GM18870 (cell line): ENCODE results near the gene CRABP1.

Source experiments
- ATAC-seq: cut with Tn5 transposase; IDR thresholded peaks from one replicate; pipeline ENCODE4 v1.9.1; 2021; ENCODE audit warnings: moderate library complexity; ENCODE audit not compliant: unreplicated experiment

CRABP1 gene

DNA sequence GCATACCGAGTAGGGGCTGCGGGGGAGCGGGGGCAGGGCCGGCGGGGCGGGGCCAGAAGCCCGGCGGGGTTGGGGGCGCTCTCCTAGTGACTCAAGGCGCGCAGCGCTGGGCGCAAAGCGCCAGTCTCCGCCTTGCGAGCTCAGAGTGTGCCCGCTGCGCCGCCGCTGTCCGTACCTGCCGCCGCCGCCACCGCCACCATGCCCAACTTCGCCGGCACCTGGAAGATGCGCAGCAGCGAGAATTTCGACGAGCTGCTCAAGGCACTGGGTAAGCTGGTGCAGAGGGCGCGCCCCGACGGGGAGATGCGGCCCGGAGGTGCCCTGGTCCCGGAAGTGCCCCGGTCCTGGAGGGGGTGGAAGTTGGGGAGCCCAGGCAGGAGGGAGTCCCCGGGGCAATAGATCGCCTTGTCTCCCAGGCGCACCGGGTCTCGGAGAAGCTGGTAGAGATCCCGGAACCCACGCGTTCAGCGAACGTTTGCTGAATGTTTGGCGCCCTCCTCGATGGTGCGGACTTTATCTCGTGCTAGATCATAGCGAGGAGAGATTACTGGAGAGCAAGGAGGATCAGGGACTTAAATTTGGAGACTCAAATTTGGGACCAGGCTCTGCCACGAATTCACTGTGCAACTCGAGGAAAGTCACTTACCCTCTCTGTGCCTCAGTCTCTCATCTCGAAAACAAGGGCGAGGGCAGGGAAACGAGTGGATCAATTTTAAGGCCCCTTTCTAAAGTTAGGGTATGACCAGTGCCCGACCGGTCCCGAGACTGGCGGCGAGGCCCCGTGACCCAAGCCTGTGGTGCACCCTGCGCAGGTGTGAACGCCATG is at the start of gene CRABP1:
Gene CRABP1, plus strand, starts transcription at position 123 of the 826 bp plus-strand sequence. Its CDS starts 76 bp downstream, at position 199.
- ATAC-seq = no peak

DNA sequence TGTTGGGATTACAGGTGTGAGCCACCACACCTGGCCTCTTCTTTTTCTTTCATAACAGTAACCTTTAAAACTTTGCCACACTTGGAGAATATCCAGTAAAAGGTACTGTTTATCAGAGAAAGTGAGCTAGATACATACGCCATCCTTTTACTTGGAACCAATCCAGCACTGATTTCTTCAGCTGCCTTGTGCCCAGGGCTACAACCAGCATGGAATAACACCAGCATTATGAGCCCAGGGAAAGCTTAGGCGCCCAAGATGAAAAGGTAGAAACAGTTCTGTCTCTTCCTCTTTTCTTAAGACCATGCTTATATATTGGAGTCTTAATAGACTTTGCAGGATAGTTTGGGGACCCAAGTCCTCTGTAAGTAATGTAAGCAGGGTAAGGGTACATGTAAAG is 49.1 kb upstream of the CRABP1 start:
- ATAC-seq = no peak

DNA sequence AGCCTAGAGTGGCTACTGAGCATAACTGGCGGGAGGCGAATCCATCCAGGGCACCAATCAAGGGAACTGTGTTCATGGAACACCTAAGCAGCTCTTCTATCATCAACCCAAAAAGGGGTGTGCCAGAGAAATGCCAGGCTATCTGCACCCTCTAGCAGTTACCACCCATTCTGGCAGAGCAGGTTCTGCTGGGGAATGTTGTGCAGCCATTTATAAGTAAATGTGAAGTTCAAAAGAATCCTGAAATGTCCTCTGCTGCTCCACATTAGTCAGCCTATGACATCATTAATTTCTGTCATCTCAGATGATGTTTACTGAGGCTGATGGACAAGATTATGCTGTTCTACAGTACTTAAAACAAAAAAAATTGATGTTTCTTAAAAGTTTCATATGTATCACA is 48.5 kb upstream of the CRABP1 start:
- ATAC-seq = no peak

DNA sequence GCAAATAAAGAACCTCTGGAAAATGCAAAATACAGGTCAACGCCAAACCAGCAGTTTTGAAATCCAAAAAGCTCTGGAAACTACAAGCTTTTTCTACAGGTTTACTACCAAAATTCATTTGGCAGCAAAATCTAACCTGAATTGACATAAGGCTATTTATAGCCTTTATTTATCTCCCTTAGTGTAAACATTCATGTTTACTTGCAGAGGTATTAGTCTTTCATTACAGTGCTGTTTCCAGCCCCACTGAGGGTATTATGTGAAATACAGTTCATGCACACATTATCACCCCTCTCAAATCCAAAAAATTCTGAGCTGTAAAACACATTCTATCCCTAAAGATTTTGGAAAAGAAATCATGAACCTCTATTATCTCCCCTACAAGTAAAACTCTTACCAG is 47.9 kb upstream of the CRABP1 start:
- no peak for ATAC-seq

DNA sequence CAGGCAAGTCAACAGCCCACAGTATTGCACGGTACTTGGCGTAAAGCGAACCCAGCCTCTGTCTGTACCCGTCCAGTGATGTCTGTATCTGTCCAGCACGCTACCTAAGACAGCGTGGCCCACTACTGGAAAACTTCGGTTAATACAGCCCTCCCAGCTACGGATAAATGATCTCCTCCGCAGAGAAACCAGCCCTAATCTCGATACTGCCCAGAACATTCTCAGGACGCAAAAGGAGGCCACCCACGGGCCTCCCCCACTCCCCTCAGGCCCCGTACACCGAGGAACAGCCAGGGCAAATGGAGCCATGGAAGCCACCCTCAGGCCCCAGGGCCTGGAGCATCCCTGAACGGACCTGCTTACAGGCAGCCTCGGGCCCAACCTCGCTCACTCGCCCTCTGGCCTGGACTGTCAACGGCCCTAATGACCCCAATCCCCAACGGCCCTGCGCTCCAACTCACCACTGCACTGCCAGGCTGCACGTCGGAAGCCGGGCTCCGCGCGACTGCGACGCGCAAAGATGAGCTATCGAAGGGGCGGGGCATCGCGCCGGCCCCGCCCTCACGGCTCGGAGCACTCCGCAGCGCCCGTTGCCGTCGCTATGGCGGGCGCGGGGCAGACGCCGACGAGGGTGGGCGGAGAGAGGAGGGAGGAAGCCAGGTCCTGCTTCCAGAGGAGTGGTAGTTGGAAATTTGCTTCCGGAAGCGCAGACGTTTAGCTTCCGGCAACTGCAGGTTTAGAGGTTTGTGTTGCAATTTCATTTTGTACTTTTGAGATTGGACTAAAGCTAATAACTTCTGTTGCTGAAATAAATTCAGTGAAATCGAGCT is 40.8 kb upstream of the CRABP1 start, which contains the start of gene SKIC8:
Gene SKIC8, minus strand, starts transcription at position 509 of the 830 bp plus-strand sequence. CDS start 3,923 bp downstream, outside the sequence.
- ATAC-seq = peak; percentile 59

DNA sequence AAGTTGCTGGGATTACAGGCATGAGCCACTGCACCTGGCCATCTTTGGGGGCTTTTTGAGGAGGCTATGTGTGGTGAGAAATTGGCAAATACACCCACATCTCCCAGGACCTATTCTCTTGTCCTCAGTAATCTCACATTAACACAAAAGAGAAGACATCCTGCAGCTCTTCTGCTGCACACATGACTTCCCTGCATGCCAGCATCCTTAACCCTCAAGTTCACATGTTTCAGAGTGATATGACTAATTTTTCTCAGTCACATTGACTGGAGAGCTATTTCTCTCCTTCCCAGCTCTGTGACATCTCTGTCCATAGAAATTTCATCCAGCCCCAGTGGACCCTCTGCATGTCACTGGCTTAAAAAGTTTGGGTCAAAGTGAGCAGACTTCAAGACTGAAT is 38.8 kb upstream of the CRABP1 start:
- no peak for ATAC-seq

DNA sequence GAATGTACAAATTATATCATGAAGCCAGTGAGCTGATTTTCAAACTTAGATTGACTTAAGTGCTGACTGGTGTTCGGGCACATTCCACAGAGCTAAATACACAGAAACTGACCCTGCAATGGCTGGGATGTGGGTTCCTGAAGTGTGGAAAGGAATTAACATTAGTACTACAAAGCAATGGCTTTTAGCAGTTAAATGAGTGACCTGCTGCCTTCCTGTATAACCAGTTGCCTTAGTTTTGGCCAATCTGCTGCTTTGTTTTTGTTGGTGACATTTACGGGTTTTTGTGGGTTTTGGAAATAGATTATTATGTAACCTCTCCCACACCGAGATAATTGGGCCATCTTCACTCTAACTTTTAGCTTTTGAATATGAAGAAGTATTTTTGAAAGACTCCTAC is 38.3 kb upstream of the CRABP1 start:
- no peak for ATAC-seq

DNA sequence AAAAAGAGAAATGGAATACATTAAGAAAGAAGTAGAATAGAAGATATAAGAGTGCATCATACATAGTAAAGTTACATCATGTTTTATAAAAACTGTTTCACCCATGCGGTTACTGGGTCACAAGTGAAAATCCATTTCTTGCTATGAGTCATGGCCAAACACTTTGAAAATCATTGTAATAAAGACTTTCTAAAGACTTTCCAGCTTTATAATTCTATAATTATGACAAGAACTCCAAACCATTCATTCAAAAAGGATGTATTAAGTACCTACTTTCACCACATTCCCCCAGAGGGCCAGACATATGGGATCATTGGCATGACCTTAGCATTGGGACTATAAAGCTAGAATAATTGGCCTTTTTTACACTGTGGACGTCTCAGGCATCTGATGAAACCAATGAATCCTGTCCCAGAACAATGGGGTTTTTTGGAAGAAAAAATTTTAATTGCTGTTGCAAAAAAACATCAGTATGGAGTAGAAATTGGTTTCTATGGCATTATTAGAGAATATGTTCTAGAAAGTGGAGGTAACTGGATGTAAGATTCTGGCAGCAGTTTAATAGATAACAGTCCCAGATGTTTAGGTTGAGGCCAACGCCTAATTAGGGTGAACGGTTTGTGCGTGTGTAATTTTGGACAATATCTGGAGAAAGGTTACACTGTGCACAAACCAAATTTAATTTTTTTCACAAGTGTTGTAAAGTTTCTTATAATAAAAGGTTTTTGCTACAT is 37.4 kb upstream of the CRABP1 start:
- no peak for ATAC-seq

DNA sequence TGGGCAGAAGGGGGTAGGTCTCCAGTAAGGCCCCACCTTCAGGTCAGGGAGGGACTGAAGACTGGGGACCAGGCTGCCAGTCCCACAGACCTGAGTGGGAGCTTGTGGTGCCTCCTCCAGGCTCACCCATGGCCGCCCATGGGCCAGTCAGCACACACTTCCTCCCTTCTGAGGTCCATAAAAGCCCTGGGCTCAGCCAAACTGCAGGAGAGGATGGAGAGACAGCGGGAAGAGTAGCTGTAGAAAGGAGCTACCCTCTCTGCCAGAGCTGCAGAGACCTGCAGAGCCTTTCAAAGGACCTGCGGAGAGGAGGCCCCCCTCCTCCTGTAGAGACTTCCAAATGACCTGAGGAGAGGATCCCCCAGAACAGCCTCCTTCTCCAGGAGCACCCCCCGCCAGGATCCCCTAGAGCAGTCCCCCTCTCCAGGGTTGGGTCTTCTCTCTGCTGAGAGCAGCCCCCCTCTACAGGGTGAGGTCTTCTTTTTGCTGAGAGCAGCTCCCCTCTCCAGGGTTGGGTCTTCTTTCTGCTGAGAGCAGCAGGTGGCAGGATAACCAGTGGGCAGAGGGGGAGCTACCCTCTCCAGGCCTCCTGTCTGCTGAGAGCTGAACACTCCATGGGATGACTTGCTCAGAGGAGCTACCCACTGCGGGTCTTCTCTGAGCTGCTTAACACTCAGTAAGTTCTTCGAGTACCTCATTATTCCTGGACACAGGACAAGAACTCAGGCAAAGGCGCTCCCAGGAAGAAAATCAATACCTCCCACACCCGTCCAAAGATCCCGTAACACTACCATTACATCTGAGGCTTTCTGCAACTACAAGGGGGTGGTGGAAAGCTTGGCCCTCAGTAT is 35.7 kb upstream of the CRABP1 start:
- no peak for ATAC-seq

DNA sequence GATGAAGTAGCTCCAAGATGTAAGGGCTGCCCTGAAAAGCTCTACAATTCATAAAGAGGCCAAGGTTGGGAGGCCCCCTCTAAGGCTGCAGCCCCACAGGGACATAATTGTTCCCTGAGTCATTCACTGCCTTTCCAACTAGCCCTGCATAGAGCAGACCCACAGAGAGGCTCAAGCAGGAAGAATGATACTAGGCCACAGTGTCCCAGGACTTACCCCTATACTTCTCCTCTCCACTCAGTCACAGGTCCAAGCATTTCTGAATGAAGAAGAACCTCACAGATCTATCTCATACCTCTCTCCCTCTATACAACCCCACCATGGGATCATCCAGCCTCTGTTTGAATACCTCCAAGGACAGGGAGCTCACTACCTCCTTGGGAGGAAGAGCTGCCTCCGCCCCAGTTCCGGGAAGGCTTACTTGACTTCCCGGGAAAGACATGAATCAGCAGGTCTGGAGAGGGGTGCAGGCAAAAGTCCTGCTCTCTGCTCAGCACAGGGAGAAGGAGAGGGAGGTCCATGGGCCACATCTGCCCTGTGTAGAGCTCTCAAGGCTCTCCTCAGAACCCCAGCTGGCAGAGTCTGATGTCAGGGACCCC is 33.9 kb upstream of the CRABP1 start:
- no peak for ATAC-seq

DNA sequence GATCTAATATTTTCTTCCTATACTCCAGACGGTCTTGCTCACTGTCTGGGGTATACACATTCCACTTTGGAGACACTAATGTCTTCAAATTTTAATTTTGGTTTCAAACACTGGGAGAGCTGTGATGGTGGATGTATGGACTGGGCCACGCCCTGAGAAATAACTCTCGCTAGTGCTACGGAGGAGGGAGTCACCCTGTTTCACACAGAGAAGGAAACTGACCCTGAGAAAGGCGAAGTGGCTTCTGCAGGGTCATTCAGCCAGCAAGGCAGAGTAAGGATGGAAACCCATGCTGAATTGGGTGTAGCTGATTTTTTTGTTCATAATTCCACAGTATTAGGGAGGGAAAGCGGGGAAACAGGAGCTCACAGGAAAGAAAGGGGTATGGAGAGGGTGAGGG is 32.2 kb upstream of the CRABP1 start:
- no peak for ATAC-seq

DNA sequence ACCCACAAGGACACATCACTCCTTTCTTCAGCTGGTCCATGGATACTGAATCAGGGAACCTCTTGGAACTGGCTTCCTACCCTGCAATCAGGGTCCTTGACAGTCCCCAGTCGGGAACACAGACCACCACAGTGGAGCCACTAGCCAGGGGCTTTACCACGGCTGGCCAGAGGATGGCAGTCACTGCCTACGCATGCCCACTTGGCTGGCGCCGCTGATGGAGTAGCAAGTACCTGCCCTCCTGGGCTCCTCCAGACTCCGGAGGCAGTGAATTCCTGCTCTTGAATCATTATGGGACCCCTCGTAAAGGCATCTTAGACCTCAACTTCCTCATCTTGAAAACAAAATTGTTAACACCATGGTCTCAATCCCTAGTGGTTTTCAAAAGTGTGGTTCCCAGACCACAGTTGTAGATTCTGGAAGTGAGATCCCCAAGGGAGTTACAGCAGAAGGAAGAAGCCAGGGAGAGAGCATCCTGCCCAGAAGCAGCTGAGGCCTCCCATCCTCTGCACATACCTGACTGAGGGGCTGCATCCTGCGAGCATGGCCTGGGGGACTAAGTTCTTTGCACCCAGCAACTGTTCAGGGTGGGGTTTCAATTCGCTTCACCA is 31.6 kb upstream of the CRABP1 start:
- ATAC-seq = no peak

DNA sequence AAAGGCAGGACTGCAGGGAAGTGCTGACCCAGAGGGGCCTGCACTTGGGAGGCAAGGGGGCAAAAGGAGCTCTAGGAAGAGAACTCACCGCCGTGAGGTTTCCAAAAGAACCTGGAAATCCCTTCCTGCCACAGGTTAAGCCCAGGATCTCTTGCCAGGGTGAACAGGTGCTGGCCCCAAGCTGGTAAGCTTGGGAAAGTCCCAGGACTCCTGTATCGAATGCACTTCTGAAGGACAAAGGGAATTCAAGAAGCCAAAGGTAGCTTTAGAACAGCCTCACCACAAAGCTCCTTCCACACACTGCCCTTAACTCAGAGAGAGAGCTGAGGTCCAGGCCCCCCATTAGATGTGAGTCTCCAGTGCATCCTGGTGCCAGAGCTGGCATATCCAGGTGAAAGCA is 28.9 kb upstream of the CRABP1 start:
- ATAC-seq = no peak

DNA sequence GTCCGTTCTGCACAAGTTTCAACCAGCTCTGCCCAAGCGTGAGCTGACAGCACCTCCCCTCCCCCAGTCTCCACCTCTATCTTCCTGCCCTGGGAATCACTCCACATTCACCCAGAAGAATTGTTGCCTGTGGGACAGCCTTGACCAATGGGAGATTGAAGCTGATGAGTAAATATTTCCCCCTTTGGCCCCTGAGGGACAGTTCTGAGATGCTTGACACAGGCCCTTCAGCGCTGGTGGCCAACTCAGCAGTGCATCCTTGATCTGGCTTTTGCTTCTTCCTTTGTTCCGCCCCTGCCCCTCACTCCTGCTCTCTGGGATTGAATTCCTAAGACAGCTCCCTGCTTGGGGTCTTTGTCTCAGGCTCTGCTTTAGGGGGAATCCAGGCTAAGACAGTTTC is 27.6 kb upstream of the CRABP1 start:
- no peak for ATAC-seq

DNA sequence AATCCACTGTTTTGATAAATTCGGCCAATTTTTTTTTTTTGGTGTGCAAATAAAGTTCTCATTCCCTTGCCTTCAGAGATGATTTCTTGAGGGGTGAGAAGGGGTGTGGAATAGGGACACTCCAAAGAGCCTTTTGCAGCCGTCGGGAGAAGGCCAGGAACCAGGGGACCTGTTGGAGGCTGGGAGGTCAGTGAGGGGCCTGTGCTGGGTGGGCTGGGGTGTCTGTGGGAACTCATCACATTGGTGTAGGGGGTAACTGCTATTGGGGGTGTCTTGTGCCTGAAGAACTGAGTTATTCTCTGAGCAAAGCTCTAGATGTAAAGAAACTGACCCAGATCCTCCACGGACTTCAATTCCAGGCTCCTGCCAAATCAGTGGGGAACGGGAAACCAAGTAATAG is 27.2 kb upstream of the CRABP1 start:
- ATAC-seq = no peak

DNA sequence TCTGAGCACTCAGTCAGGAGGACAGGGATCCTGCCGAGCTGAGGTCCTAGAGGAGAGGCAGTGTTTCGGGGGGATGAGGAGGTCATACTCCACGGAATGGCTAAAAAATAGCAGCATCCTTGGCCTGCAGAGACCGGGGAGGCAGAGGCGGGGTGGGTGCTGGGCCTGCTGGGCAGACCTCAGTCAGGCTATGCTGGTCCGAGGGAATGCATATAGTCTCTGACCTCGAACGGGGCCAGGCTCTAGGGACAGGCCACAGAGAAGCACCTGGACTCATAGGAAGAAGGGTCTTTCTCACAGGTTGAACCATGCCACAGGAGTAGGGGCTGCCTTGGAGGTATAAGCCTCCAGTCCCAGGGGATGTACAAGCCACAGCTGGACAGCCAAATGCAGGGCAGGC is 26.8 kb upstream of the CRABP1 start:
- ATAC-seq = no peak

DNA sequence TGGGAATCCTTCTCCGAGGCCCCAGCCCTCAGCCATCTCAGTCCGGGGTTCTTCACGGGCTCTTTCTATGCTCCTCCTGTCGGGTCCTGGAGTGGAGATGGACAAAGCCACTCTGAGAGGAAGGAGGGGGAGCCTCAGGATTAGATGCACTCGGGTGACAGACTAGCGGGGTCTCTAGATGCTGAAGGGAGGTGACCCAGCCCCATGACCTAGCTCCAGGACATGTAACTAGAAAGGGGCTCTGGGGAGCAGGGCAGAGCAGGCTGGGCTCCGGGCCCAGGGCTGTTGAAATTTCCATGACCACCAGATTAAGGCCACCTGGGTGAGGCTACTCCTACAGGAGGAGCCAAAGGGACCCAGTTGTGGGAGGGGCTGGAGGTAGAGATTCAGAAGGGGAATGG is 26.0 kb upstream of the CRABP1 start:
- ATAC-seq = no peak

DNA sequence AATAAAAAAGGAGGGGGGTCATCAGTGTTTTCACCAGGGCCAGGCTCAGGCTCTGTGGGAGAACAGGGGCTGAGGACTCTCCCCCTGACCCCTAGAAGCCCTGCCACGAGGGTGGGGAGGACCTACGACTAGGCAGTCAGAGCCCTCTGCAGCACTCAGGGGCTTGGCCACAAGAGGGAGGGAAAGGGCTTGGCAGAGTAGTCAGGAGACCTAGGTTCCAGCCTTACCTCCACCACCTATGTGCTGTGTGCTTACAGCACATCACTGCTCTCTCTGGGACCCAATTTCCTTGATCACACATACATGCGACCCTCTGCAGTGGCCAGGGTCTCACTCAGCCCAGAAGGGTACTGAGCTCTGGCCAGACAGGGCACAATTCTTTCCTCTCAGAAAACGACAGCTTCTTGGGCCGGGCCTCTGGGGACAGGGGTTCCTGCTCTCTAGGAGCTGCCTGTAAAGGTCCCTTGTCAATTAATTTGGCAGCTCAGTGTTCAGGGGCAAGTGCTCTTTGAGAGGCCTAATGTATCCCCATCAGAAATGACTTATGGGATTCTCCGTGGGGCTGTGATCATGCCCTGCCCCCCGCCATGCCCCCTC is 24.4 kb upstream of the CRABP1 start:
- no peak for ATAC-seq
